HG02870 (cell line): ENCODE results near the gene GRID2IP.
"Not testable (repeated sequence)": the region's sequence is repeated elsewhere in the genome, so short reads cannot be mapped to it uniquely, and the experiment has no call there.

Experiments used
- ATAC-seq: cut with Tn5 transposase; IDR thresholded peaks from one replicate; pipeline ENCODE4 v1.9.1; 2021; ENCODE audit warnings: mild to moderate bottlenecking, moderate library complexity; ENCODE audit not compliant: unreplicated experiment

Gene GRID2IP

DNA sequence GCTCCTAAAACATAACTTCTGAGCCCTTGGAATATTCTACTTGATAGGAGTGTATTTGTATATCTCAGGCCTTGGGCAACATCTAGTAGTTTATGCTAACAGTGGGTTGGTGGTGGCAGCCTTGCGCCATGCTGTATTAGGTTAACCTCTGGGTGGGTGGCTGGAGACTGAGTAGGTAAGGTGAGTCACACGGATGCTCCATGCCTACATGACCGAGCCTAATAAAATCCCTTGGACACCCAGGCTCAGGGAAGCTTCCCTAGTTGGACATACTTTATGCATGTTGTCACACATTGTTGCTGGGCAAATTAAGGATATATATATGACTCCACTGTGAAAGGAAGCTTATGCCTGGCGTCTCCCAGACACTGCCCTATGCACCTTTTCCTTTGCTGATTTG is 97.5 kb downstream of the GRID2IP start:
- no peak for ATAC-seq

DNA sequence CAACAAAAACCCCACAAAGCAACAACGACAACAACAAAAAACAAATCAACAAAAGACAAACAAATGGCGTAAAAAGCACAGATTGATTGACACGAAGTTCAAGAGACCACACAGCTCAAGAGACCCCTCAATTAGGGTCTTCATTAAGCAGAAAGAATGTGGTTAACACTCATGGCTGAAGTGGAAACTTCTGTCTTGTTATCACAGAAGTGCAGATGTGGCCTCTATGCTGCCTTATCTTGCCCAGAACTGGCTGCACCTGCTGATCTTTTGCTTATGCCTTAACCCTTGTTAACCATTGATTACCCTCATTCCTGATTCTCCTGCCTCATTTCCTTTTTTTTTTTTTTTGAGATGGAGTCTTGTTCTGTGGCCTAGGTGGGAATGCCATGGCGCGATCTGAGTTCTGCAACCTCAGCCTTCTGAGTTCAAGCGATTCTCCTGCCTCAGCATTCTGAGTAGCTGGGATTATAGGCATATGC is 100.0 kb downstream of the GRID2IP start:
- no peak for ATAC-seq

DNA sequence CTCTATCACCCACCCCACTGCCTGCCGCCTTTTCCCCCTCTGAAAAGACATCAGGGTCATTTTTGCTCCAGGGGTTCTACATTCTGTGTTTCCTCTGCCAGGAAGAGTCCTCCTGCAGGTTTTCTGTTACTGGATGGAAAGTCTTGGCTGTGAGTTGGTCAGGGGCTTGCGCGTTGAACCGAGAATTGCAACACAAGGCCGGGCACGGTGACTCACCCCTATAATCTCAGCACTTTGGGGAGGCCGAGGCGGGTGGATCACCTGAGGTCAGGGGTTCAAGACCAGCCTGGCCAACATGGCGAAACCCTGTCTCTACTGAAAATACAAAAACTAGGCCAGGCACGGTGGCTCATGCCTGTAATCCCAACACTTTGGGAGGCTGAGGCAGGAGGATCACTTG is 100.7 kb downstream of the GRID2IP start:
- ATAC-seq: not testable (repeated sequence)

DNA sequence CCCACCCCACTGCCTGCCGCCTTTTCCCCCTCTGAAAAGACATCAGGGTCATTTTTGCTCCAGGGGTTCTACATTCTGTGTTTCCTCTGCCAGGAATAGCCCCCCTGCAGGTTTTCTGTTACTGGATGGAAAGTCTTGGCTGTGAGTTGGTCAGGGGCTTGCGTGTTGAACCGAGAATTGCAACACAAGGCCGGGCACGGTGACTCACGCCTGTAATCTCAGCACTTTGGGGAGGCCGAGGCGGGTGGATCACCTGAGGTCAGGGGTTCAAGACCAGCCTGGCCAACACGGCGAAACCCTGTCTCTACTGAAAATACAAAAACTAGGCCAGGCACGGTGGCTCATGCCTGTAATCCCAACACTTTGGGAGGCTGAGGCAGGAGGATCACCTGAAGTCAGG is 101.4 kb downstream of the GRID2IP start:
- ATAC-seq: not testable (repeated sequence)

DNA sequence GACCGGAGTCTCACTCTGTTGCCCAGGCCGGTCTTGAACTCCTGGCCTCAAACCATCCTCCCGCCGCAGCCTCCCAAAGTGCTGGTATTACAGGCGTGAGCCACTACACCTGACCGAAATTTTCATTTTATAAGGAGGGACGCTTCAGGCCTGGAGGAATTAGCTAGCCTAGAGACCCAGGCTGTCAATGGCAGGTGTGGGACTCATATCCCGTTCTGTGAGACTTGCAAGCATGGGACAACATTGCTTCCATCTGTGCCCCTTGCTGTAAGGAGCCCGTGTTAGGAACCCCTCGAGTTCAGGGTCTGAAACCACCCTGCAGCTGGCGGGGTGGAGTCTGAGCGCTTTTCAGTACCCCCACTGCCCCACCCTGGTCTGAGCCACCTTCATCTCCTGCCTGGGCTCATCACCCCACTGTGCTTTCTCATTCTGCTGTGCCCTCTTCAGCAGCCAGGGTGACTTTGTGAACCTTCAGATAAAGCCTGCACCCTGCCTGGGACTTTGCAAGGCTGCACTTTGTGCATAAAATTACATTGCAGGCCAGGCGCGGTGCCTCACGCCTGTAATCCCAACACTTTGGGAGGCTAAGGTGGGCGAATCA is 102.2 kb downstream of the GRID2IP start:
- no peak for ATAC-seq

DNA sequence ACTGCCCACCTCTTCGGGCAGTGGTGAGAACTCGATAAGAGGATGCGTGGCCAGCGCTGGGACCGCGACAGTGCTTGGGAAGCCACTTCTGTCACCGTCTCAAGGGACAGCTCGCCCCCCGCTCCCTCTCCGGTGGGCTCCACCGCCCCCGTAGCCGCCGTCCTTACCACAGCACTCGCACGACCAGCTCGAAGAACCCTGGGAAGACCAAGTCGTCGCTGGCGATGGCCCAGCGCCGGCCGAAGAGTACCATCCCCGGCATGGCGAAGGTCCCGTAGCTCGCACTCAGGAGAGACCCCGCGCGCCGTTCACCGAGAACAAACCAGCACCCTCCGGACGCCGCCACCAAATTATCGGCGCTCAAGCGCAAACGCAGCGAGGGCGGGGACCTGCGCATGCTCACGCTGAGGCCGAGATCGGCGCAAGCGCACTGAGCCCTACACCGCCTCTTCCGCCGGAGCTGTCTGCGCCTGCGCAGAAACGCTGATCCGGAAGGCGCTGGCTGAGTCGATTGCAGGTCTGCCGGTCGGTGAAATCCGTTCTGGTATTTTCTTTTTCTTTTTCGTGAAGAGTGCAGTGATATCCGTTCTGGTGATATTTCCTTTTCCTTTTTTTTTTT is 103.6 kb downstream of the GRID2IP start, which contains the start of gene DAGLB:
Gene DAGLB, minus strand, starts transcription at position 374 of the 619 bp plus-strand sequence. Its CDS starts 112 bp downstream, at position 262.
- peak; percentile 71 for ATAC-seq
